ENCODE data around the gene STMN3. TPM values are rescaled to one million over a fixed set of nuclear protein-coding genes. Genes with fewer than 3 reads are reported as not detected.
A peak's percentile ranks its signal among the peaks of the same experiment; 100 is the strongest.
"Not testable (repeated sequence)": the region's sequence is repeated elsewhere in the genome, so short reads cannot be mapped to it uniquely, and the experiment has no call there.

The STMN3 gene
- total RNA-seq, 1 donor from 2014 or later, result 112 TPM

- no peak overlapping the region for H3K4me3 ChIP-seq (ENCODE audit: low read depth, low read length)
- DNase-seq (ENCODE audit: low read depth), result no peak
- TF ChIP-seq CTCF (conservative IDR thresholded peaks at IDR 0.05; ENCODE audit: low read depth, low read length), result no peak
Measured at GRCh38 chr20:63643499-63643898, 9.7 kb downstream of the STMN3 start.

- peak overlapping the region; percentile 45 for H3K4me3 ChIP-seq (ENCODE audit: low read depth, low read length)
- no peak for DNase-seq (ENCODE audit: low read depth)
- TF ChIP-seq CTCF (conservative IDR thresholded peaks at IDR 0.05; ENCODE audit: low read depth, low read length), result no peak
Measured at GRCh38 chr20:63642527-63643247, 10.5 kb downstream of the STMN3 start.

GRCh38 chr20:63641792-63642523 lies 11.3 kb downstream of the STMN3 start:
- peak overlapping the region; percentile 52 for H3K4me3 ChIP-seq (ENCODE audit: low read depth, low read length)
- DNase-seq (ENCODE audit: low read depth), result no peak
- TF ChIP-seq CTCF (conservative IDR thresholded peaks at IDR 0.05; ENCODE audit: low read depth, low read length), result peak; percentile 44

GRCh38 chr20:63641146-63641791 lies 12.0 kb downstream of the STMN3 start:
- no peak for DNase-seq (ENCODE audit: low read depth)
- H3K4me3 ChIP-seq (ENCODE audit: low read depth, low read length), result peak overlapping the region; percentile 52
- no peak for TF ChIP-seq CTCF (conservative IDR thresholded peaks at IDR 0.05; ENCODE audit: low read depth, low read length)

- not testable (repeated sequence) for H3K4me3 ChIP-seq (ENCODE audit: low read depth, low read length); DNase-seq (ENCODE audit: low read depth)
Measured at GRCh38 chr20:63640686-63641085, 12.5 kb downstream of the STMN3 start.

GRCh38 chr20:63640086-63640485 lies 13.1 kb downstream of the STMN3 start:
- H3K4me3 ChIP-seq (ENCODE audit: low read depth, low read length), result no peak overlapping the region
- no peak for TF ChIP-seq CTCF (conservative IDR thresholded peaks at IDR 0.05; ENCODE audit: low read depth, low read length)
- no peak for DNase-seq (ENCODE audit: low read depth)
